Astrocyte (in vitro differentiated cells and primary cell): ENCODE data around the gene EXOSC2. TPM values are rescaled to one million over a fixed set of nuclear protein-coding genes. Genes with fewer than 3 reads are reported as not detected.

Source experiments
- DNase-seq: peaks from one replicate; pipeline ENCODE4 v3.0.0-alpha.2; 2010; ENCODE audit warnings: low read depth
- FAIRE-seq: peaks from 2 replicates; lab custom pipeline; 2011; peaks lifted over from hg19 to GRCh38; lab: Jason Lieb, UNC
- H2AFZ ChIP-seq: 2 replicates; pipeline ENCODE4 v1.6.0; 2012; ENCODE audit warnings: low read depth, low read length, inconsistent platforms
- H3K27ac ChIP-seq: 2 replicates; pipeline ENCODE4 v1.5.1; 2011; ENCODE audit warnings: low read depth, low read length, inconsistent platforms
- H3K27me3 ChIP-seq: 2 replicates; pipeline ENCODE4 v1.6.0; 2011; ENCODE audit warnings: low read length, inconsistent platforms; ENCODE audit not compliant: insufficient read depth
- H3K36me3 ChIP-seq: 2 replicates; pipeline ENCODE4 v1.5.1; 2011; ENCODE audit warnings: low read length, inconsistent platforms; ENCODE audit not compliant: insufficient read depth
- H3K4me1 ChIP-seq: 2 replicates; pipeline ENCODE4 v1.5.1; 2011; ENCODE audit warnings: low read length, inconsistent platforms; ENCODE audit not compliant: insufficient read depth
- H3K4me2 ChIP-seq: 2 replicates; pipeline ENCODE4 v1.6.0; 2012; ENCODE audit warnings: low read length, inconsistent platforms
- H3K4me3 ChIP-seq: 2 replicates; pipeline ENCODE4 v1.5.1; 2011; ENCODE audit warnings: low read depth, mild to moderate bottlenecking, low read length, inconsistent platforms; ENCODE audit not compliant: insufficient read depth
- H3K79me2 ChIP-seq: 2 replicates; pipeline ENCODE4 v1.6.0; 2012; ENCODE audit warnings: mild to moderate bottlenecking, low read length, inconsistent platforms; ENCODE audit not compliant: insufficient read depth
- H3K9ac ChIP-seq: 2 replicates; pipeline ENCODE4 v1.6.0; 2012; ENCODE audit warnings: mild to moderate bottlenecking, low read length, inconsistent platforms
- H3K9me3 ChIP-seq: 2 replicates; pipeline ENCODE4 v1.5.1; 2012; ENCODE audit warnings: low read depth, mild to moderate bottlenecking, low read length, inconsistent platforms; ENCODE audit not compliant: insufficient read depth
- H4K20me1 ChIP-seq: 2 replicates; pipeline ENCODE4 v1.6.0; 2012; ENCODE audit warnings: low read length, inconsistent platforms; ENCODE audit not compliant: insufficient read depth
- H3K27ac Mint-ChIP-seq: one replicate; pipeline ENCODE4 v1.8.0; 2021; ENCODE audit warnings: mild to moderate bottlenecking, mixed read lengths; ENCODE audit not compliant: unreplicated experiment
- H3K27me3 Mint-ChIP-seq: one replicate; pipeline ENCODE4 v1.8.0; 2021; ENCODE audit warnings: low read depth, mixed read lengths; ENCODE audit not compliant: unreplicated experiment
- H3K36me3 Mint-ChIP-seq: one replicate; pipeline ENCODE4 v1.8.0; 2021; ENCODE audit warnings: low read depth, mixed read lengths; ENCODE audit not compliant: unreplicated experiment
- H3K4me1 Mint-ChIP-seq: one replicate; pipeline ENCODE4 v1.8.0; 2021; ENCODE audit warnings: low read depth, mixed read lengths; ENCODE audit not compliant: unreplicated experiment
- H3K4me3 Mint-ChIP-seq: one replicate; pipeline ENCODE4 v1.8.0; 2021; ENCODE audit warnings: mild to moderate bottlenecking, moderate library complexity, mixed read lengths; ENCODE audit not compliant: unreplicated experiment
- H3K9me3 Mint-ChIP-seq: one replicate; pipeline ENCODE4 v1.8.0; 2021; ENCODE audit warnings: mild to moderate bottlenecking, mixed read lengths; ENCODE audit not compliant: unreplicated experiment
- EZH2 ChIP-seq: IDR thresholded peaks from 2 replicates; pipeline ENCODE4 v1.6.1; 2012; ENCODE audit warnings: mild to moderate bottlenecking, low read length, inconsistent platforms; ENCODE audit not compliant: insufficient read depth
- total RNA-seq: library from RNA; stranded (reverse); gene quantifications from 2 replicates; pipeline ENCODE4 v1.2.1, GENCODE V29; 2021
- TF ChIP-seq, protein P1 (sequence below): IDR thresholded peaks from 2 replicates; pipeline ENCODE4 v1.5.1; 2011; ENCODE audit warnings: low read depth, mild to moderate bottlenecking, inconsistent platforms, low read length, moderate library complexity; ENCODE audit not compliant: insufficient read depth

Gene EXOSC2
- total RNA-seq, 1 donor from 2014 or later = 28.1 TPM

DNA sequence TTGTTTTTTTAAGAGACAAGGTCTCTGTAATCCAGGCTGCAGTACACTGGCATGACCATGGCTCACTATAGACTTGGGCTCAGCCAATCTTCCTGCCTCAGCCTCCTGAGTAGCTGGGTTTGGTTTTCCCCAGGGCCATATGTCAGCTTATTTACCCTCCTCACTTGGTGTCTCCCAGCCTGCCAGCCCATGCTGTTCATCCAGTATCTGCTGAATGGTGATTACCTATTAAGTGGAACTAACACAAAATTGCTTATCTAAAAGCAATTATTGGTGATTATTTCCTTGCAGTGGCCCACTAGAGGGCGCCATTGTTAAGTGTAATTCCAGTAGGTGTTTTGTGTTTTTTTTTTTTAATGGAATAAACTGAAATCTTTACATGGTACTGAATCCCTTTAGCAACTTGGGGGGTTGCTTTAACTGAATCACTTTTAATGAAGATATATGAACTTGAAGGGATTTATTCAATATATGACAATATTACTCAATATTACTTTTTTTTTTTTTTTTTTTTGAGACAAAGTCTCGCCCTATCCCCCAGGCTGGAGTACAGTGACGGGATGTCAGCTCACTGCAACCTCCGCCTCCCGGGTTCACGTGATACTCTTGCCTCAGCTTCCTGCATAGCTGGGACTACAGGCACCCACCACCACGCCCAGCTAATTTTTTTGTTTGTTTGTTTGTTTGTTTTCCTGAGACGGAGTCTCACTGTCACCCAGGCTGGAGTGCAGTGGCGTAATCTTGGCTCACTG is 13.8 kb downstream of the EXOSC2 start:
- no peak for FAIRE-seq
- H3K27ac ChIP-seq = no peak overlapping the region
- no peak overlapping the region for H3K27ac Mint-ChIP-seq

GRCh38 chr9:130710822-130711352 is 17.3 kb downstream of the EXOSC2 start:
- peaks cover 27% of the 10 kb centered on the region for H4K20me1 ChIP-seq
- H3K4me3 ChIP-seq = no peak overlapping the region
- H2AFZ ChIP-seq = no peak overlapping the region
- no peaks in the 10 kb centered on the region for H3K27me3 Mint-ChIP-seq
- H3K4me1 ChIP-seq = peaks cover 7% of the 10 kb centered on the region
- H3K36me3 ChIP-seq = peaks cover 3% of the 10 kb centered on the region
- peaks cover 30% of the 10 kb centered on the region for H3K79me2 ChIP-seq
- FAIRE-seq (no peak), DNase-seq (no peak)
- no peak overlapping the region for H3K4me3 Mint-ChIP-seq
- TF ChIP-seq, protein P1, sequence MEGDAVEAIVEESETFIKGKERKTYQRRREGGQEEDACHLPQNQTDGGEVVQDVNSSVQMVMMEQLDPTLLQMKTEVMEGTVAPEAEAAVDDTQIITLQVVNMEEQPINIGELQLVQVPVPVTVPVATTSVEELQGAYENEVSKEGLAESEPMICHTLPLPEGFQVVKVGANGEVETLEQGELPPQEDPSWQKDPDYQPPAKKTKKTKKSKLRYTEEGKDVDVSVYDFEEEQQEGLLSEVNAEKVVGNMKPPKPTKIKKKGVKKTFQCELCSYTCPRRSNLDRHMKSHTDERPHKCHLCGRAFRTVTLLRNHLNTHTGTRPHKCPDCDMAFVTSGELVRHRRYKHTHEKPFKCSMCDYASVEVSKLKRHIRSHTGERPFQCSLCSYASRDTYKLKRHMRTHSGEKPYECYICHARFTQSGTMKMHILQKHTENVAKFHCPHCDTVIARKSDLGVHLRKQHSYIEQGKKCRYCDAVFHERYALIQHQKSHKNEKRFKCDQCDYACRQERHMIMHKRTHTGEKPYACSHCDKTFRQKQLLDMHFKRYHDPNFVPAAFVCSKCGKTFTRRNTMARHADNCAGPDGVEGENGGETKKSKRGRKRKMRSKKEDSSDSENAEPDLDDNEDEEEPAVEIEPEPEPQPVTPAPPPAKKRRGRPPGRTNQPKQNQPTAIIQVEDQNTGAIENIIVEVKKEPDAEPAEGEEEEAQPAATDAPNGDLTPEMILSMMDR = no peak
- no peak for TF ChIP-seq EZH2
- no peak overlapping the region for H3K4me2 ChIP-seq
- H3K9me3 ChIP-seq = no peaks in the 10 kb centered on the region
- no peaks in the 10 kb centered on the region for H3K27me3 ChIP-seq
- H3K9me3 Mint-ChIP-seq = peaks cover 2% of the 10 kb centered on the region
- peaks cover 2% of the 10 kb centered on the region for H3K36me3 Mint-ChIP-seq
- H3K9ac ChIP-seq = no peak overlapping the region
- H3K27ac ChIP-seq = no peak overlapping the region
- peaks cover 7% of the 10 kb centered on the region for H3K4me1 Mint-ChIP-seq
- H3K27ac Mint-ChIP-seq = peak overlapping the region; percentile 0

More for the DNA sequence above, 13.8 kb downstream of the EXOSC2 start:
- H3K4me2 ChIP-seq = no peak overlapping the region
- H3K27me3 Mint-ChIP-seq = no peaks in the 10 kb centered on the region
- TF ChIP-seq, protein P1 = peak; percentile 77
- TF ChIP-seq EZH2 = no peak
- H3K9me3 ChIP-seq = no peaks in the 10 kb centered on the region
- no peaks in the 10 kb centered on the region for H3K9me3 Mint-ChIP-seq
- no peaks in the 10 kb centered on the region for H3K27me3 ChIP-seq
- H3K9ac ChIP-seq = no peak overlapping the region
- no peak overlapping the region for H3K4me3 Mint-ChIP-seq
- no peaks in the 10 kb centered on the region for H3K4me1 ChIP-seq
- H3K36me3 Mint-ChIP-seq = peaks cover 10% of the 10 kb centered on the region
- no peak overlapping the region for H3K4me3 ChIP-seq
- H4K20me1 ChIP-seq = peaks cover 14% of the 10 kb centered on the region
- peak; percentile 32 for DNase-seq
- peaks cover 23% of the 10 kb centered on the region for H3K36me3 ChIP-seq
- H3K79me2 ChIP-seq = no peaks in the 10 kb centered on the region
- no peaks in the 10 kb centered on the region for H3K4me1 Mint-ChIP-seq
- no peak overlapping the region for H2AFZ ChIP-seq

GRCh38 chr9:130711469-130711868 is 17.9 kb downstream of the EXOSC2 start:
- no peaks in the 10 kb centered on the region for H3K27me3 Mint-ChIP-seq

More at GRCh38 chr9:130711469-130711868, 17.9 kb downstream of the EXOSC2 start:
- Histone ChIP-seq H2AFZ (no peak overlapping the region), H3K27ac (no peak overlapping the region), H3K27me3 (no peaks in the 10 kb centered on the region), H3K79me2 (peaks cover 36% of the 10 kb centered on the region), H3K4me1 (peaks cover 8% of the 10 kb centered on the region), H4K20me1 (peaks cover 32% of the 10 kb centered on the region), H3K9ac (no peak overlapping the region), H3K4me3 (no peak overlapping the region), H3K4me2 (no peak overlapping the region), H3K36me3 (no peaks in the 10 kb centered on the region), H3K9me3 (no peaks in the 10 kb centered on the region)
- Mint-ChIP-seq H3K36me3 (no peaks in the 10 kb centered on the region), H3K27ac (peak overlapping the region; percentile 0), H3K4me3 (no peak overlapping the region), H3K4me1 (peaks cover 11% of the 10 kb centered on the region), H3K9me3 (peaks cover 2% of the 10 kb centered on the region)
- TF ChIP-seq, protein P1 = no peak
- no peak for TF ChIP-seq EZH2
- DNase-seq (no peak), FAIRE-seq (no peak)
